ENCODE results near the gene CALCOCO2.

CALCOCO2 gene

GRCh38 chr17:48873696-48874443, 43.0 kb downstream of the CALCOCO2 start:
- no peak for DNase-seq

- DNase-seq = peak; percentile 56
Observed at GRCh38 chr17:48878920-48879898, 48.4 kb downstream of the CALCOCO2 start.

- no peak for DNase-seq
Observed at GRCh38 chr17:48882272-48882671, 51.4 kb downstream of the CALCOCO2 start.

- no peak for DNase-seq
Observed at GRCh38 chr17:48883171-48883570, 52.3 kb downstream of the CALCOCO2 start.

- no peak for DNase-seq
Observed at GRCh38 chr17:48890086-48890485, 59.3 kb downstream of the CALCOCO2 start.

GRCh38 chr17:48892940-48893645, 62.3 kb downstream of the CALCOCO2 start:
- no peak for DNase-seq

- no peak for DNase-seq
Observed at GRCh38 chr17:48893646-48894508, 63.0 kb downstream of the CALCOCO2 start.

- DNase-seq = no peak
Observed at GRCh38 chr17:48894886-48895285, 64.1 kb downstream of the CALCOCO2 start.

GRCh38 chr17:48901241-48901640, 70.4 kb downstream of the CALCOCO2 start:
- no peak for DNase-seq

GRCh38 chr17:48903401-48903800, 72.6 kb downstream of the CALCOCO2 start:
- DNase-seq = no peak

GRCh38 chr17:48904428-48904827, 73.6 kb downstream of the CALCOCO2 start:
- no peak for DNase-seq

GRCh38 chr17:48905987-48906515, 75.2 kb downstream of the CALCOCO2 start:
- no peak for DNase-seq

GRCh38 chr17:48907713-48908046, 76.8 kb downstream of the CALCOCO2 start:
- DNase-seq = no peak

GRCh38 chr17:48908047-48908843, 77.4 kb downstream of the CALCOCO2 start, which contains the start of gene UBE2Z:
Gene UBE2Z (plus strand): TSS chr17:48908407. CDS start chr17:48908504, 97 bp downstream.
- peak; percentile 92 for DNase-seq

GRCh38 chr17:48908853-48909394, 78.1 kb downstream of the CALCOCO2 start:
- DNase-seq = peak; percentile 94

GRCh38 chr17:48909783-48910182, 78.9 kb downstream of the CALCOCO2 start:
- DNase-seq = no peak

- DNase-seq = no peak
Observed at GRCh38 chr17:48910370-48910769, 79.5 kb downstream of the CALCOCO2 start.

GRCh38 chr17:48912476-48912875, 81.6 kb downstream of the CALCOCO2 start:
- DNase-seq = no peak

All from activated CD8-positive, alpha-beta memory T cell treated with anti-CD3 and anti-CD28 coated beads, Interleukin-2, amount 50 U/mL, for 48 hours (primary cell).